NT2/D1 (cell line): ENCODE data around the gene DSTYK.

ENCODE experiments used
- SUZ12 ChIP-seq: IDR thresholded peaks from 2 replicates; pipeline ENCODE4 v1.6.1; 2011; ENCODE audit not compliant: insufficient read length, insufficient read depth; ENCODE audit errors: extremely low read depth
- ZNF274 ChIP-seq: IDR thresholded peaks from 2 replicates; pipeline ENCODE4 v1.6.1; 2011; ENCODE audit warnings: mild to moderate bottlenecking, low read depth, low read length

- TF ChIP-seq ZNF274, result no peak
- TF ChIP-seq SUZ12, result no peak
Observed at GRCh38 chr1:205232127-205232820, 20.8 kb upstream of the DSTYK start.
